Fibroblast of skin of back (primary cell): ENCODE measurements around the gene LDLRAD4.
A peak's percentile ranks its signal among the peaks of the same experiment; 100 is the strongest.

Experiments
- DNase-seq: peaks from one replicate; pipeline ENCODE4 v3.0.0-alpha.2; 2013

LDLRAD4 gene

GRCh38 chr18:13436576-13436975 is 218.0 kb downstream of the LDLRAD4 start:
- DNase-seq, result no peak

GRCh38 chr18:13437034-13437433 is 218.5 kb downstream of the LDLRAD4 start:
- peak; percentile 12 for DNase-seq

- no peak for DNase-seq
Observed at GRCh38 chr18:13437796-13438506, 219.4 kb downstream of the LDLRAD4 start.

- no peak for DNase-seq
Observed at GRCh38 chr18:13438507-13439056, 220.0 kb downstream of the LDLRAD4 start.

GRCh38 chr18:13439461-13439860 is 220.9 kb downstream of the LDLRAD4 start:
- DNase-seq, result no peak

- no peak for DNase-seq
Observed at GRCh38 chr18:13440277-13441248, 222.0 kb downstream of the LDLRAD4 start.

GRCh38 chr18:13441736-13442135 is 223.2 kb downstream of the LDLRAD4 start:
- DNase-seq, result no peak

GRCh38 chr18:13442451-13442850 is 223.9 kb downstream of the LDLRAD4 start:
- no peak for DNase-seq

GRCh38 chr18:13443552-13443951 is 225.0 kb downstream of the LDLRAD4 start:
- DNase-seq, result no peak

- DNase-seq, result no peak
Observed at GRCh38 chr18:13444430-13445240, 226.1 kb downstream of the LDLRAD4 start.

- DNase-seq, result no peak
Observed at GRCh38 chr18:13445241-13445897, 226.8 kb downstream of the LDLRAD4 start.

- no peak for DNase-seq
Observed at GRCh38 chr18:13446024-13446423, 227.5 kb downstream of the LDLRAD4 start.

- peak; percentile 36 for DNase-seq
Observed at GRCh38 chr18:13446610-13447461, 228.3 kb downstream of the LDLRAD4 start.

GRCh38 chr18:13447621-13448334 is 229.2 kb downstream of the LDLRAD4 start:
- peak; percentile 97 for DNase-seq

GRCh38 chr18:13448335-13448795 is 229.8 kb downstream of the LDLRAD4 start:
- DNase-seq, result no peak

GRCh38 chr18:13449651-13450050 is 231.1 kb downstream of the LDLRAD4 start:
- DNase-seq, result no peak

- DNase-seq, result no peak
Observed at GRCh38 chr18:13450289-13451212, 232.0 kb downstream of the LDLRAD4 start.

GRCh38 chr18:13451213-13451540 is 232.6 kb downstream of the LDLRAD4 start:
- no peak for DNase-seq
